GM21825 (cell line): ENCODE data around the gene OR52B4.
A peak's percentile ranks its signal among the peaks of the same experiment; 100 is the strongest.
"Not testable (repeated sequence)": the region's sequence is repeated elsewhere in the genome, so short reads cannot be mapped to it uniquely, and the experiment has no call there.

Source experiments
- ATAC-seq: cut with Tn5 transposase; IDR thresholded peaks from one replicate; pipeline ENCODE4 v1.9.1; 2021; ENCODE audit warnings: mild to moderate bottlenecking, moderate library complexity; ENCODE audit not compliant: unreplicated experiment

Gene OR52B4

DNA sequence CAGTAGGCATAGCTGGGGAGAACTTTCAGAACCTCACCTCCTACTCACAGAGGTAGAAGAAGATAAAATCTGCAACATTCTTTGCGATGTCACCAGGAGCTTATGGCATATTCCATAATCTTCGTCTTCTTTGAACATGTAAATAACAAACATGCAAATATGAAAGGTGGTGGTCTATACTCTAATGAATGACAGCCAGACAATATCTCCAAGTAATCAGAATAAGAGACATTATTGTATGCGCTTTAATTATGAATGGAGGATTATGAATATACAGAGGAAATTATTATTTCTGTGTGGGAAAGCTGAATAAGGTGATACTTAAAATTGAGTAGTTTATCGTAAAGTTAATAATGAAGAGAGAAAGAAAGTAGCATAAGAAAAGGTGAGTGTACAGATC, at the start of gene OR52B4:
TSS of gene OR52B4 (minus strand) at position 101 of the 400 bp plus-strand sequence. CDS start at position 10, 91 bp downstream.
- no peak for ATAC-seq

DNA sequence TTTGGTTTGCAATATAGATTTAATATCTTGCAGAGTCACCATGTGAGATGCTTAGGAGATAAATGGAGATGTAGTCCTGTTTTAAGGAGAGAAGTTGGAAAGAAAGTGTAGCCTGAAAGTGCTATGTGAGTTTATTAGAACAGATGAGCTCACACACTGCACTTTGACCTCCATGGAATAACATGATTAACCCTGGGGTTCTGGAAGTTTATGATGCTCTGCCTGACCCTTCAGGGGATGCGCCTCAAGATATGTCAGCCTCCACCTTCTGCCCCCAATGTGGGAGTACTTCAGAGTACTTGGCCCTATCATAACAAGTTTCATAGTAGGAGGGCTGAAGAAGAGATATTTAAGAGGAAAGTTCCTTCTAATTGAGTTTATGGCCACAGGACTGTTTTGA, 48.6 kb upstream of the OR52B4 start:
- no peak for ATAC-seq

DNA sequence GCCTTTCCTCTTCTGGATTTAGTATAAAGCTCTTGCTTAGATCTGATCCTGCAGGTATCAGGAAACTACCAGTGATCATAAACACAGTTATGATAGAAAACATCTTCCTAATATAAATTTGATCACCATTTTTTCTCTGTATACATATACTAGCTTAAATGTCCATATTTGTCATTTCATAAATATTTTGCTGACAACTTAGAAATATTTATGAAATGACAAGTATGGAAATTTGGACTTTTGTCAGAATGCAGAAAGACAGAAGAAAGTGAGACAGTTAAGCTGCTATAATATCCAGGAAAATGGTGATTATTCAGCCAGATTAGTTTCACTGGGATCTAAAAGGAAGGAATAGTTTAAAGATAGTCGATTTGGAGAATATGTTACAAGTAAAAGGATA, 48.1 kb upstream of the OR52B4 start:
- ATAC-seq = no peak

GRCh38 chr11:4406206-4406605, 38.0 kb upstream of the OR52B4 start:
- not testable (repeated sequence) for ATAC-seq

DNA sequence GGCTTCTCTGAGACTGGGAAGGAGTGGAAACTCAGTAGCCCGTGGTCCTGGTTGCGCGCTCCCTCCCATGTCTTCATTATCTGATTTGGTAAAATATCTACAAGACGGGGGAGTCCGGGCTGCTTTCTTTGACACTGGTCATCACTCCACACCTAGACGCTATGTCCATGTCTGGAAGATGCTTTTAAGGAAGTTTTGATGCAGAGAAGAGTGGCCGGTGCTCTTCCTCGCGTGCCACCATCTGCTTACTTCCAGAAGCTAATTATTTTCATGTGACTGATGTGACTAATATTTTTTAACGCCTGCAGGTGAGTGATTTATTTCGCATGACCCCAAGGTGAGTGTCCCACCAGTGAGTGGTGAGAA, 25.7 kb upstream of the OR52B4 start:
- peak; percentile 7 for ATAC-seq

DNA sequence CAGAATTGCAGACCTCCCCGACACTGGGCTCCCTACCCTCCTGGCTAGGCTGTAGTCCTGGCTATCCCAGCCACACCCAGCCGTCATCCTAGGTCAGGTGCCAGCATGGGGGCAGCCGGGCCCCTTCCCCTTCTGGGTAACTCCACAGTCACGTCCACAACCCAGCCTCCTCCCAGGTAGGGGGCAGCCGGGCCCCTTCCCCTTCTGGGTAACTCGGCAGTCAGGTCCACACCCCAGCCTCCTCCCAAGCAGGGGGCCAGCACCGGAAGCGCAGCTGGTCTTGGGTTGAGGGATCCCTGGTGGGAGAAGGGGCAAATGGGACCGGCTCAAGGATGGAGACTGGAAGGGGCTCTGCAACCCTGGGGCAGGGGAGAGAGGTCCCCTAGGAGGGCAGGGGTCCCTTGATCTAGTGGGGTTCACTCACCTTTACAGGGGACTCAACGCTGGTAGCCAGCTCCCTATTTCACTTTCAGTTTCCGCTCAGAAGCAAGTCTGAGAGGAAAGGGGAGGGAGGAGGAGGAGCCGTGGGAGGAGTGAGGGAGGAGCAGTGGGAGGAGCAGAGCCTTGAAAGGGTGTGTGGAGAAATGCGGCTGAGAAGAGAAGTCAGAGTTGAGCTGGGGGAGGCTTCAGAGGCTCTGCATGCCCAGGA, 25.1 kb upstream of the OR52B4 start, which contains the start of gene TRIM21:
TSS of gene TRIM21 (minus strand) at position 494 of the 649 bp plus-strand sequence. CDS start 3,293 bp downstream, outside the sequence.
- ATAC-seq = peak; percentile 99

DNA sequence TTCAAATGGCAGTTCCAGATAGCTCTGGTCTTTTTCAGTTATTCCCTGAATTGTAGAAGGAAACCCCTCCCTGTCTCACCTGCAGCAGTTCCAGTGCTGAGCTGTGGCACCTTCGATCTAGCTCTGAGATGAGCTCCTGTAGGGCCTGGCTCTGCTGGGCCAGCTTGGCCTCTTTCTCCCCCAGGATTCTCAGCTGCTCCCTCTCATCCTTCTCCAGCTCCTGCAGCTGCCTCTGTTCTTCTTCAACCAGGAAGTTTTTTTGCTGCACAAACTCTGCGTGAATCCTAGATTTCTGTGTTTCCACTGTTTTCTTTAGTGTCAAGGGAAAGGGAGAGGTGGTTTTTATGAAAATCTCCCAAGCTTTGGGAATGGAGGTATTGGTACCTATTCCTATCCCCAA, 20.0 kb upstream of the OR52B4 start:
- no peak for ATAC-seq

GRCh38 chr11:4385978-4386740, 18.0 kb upstream of the OR52B4 start:
- ATAC-seq = no peak

DNA sequence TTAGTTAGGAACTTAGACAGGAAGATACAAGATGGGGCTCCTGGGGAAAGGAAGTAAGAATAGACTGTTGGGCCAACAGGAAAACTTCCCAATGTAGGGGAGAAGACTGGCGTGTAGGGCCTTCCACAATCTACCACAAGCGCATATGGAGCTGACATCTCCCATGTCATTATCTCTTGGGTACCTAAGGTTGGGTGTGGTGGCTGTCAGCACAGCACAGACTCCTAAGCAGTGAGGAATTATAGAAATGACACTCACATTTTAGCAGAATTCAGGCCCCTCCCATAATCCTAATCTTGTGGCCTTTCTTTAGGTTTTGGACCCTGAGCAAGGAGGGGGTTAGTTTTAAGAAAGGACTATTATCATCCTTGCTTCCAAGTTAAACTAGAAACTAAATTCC, 13.7 kb upstream of the OR52B4 start:
- ATAC-seq = no peak

GRCh38 chr11:4375431-4376140, 7.4 kb upstream of the OR52B4 start:
- ATAC-seq = no peak

DNA sequence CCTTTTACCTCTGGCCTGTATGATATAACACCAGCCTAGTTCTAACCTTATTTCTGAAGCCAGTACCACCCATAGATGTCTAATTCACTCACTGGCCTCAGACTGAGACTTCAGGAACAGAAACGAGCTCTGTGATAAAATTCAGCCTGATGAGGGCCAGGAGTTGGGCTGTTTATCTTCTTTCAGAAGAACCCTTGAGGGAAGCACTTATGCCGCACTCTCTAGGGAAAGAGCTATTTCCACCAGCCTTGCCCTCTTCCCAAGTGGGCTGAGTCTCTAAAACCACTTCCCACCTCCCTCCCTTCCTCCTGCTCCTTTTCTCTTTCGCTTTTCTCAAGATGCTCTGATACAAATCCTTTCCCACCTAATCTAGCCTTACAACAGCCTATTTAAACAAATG, 2.0 kb upstream of the OR52B4 start:
- ATAC-seq = no peak

DNA sequence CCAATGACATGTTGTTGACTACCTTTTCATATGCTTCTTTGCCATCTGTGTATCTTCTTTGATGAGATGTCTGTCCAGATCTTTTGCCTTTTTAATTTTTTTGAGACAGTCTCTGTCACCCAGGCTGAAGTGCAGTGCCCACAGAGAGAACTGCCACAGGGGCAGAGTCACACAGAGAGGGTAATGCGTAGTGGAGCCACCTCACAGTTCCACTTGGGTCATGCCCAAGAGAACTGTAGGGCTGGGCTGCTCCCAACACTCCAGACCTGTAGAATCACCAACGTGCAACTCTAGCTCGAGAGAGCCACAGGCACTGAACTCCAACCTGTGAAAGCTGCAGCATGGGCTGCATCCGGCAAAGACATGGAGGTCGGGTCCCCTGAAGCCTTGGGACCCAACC, 20.0 kb downstream of the OR52B4 start:
- not testable (repeated sequence) for ATAC-seq

- not testable (repeated sequence) for ATAC-seq
These were observed 22.8 kb downstream of the OR52B4 start for GRCh38 chr11:4345366-4345765.

GRCh38 chr11:4334356-4334755, 33.8 kb downstream of the OR52B4 start:
- ATAC-seq = not testable (repeated sequence)
